Renal pelvis (tissue), 4 donors: Measurements from ENCODE around the gene CXXC4. TPM values are rescaled to one million over a fixed set of nuclear protein-coding genes. Genes with fewer than 3 reads are reported as not detected.

Experiments used
- DNase-seq: peaks from one replicate; pipeline ENCODE4 v3.0.0-alpha.2; 2013
- polyA plus RNA-seq, 3 donors: library from polyadenylated mRNA; unstranded; fragments of 120-200 nt; gene quantifications; one replicate each; pipeline ENCODE4 v1.2.1, GENCODE V29; 2013; ENCODE audit not compliant: insufficient read length in 3 of 3

CXXC4 gene
- polyA plus RNA-seq, 3 donors: 6.9 to 9.4 (median 9.4) TPM

- DNase-seq: no peak
These were observed 73.1 kb downstream of the CXXC4 start for GRCh38 chr4:104421566-104421965.

GRCh38 chr4:104420766-104421165 is 73.9 kb downstream of the CXXC4 start:
- no peak for DNase-seq
